ENCODE data around the gene KDM4C. TPM values are rescaled to one million over a fixed set of nuclear protein-coding genes. Genes with fewer than 3 reads are reported as not detected.

Gene KDM4C
- total and polyA plus RNA-seq, 2 donors (not counting 1 experiment from before 2014, with no cell fraction given), result 49.7 to 141 TPM

DNA sequence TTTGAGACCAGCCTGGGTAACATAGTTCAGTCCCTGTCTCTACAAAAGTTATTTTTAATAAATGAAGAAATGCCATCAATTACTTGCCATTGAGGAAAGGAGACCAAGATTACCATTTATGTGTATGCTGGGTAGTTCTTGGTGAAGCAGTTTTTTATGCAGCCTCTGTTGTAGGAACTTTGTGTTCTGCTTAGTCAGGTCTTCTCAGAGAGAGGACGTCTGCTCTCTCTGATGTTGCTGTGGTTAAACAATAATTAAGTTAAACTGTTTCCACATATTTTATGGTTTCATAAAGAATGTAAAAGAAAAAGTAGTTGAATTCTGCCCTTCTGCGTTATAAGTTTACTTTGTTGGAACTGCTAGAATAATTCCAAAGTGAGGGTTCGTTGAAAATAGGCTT lies 210.5 kb downstream of the KDM4C start:
- Histone ChIP-seq H3K4me3 (ENCODE audit: control extremely low read depth in 1 of 5, extremely low read depth in 1 of 5, insufficient read depth in 1 of 5, low read depth in 2 of 5, low read length in 4 of 5) (no peak overlapping the region), H3K27ac (ENCODE audit: low read length in 2 of 2) (no peak overlapping the region), H3K36me3 (replicated peaks in 1 of 2; ENCODE audit: control extremely low read depth in 1 of 2, control insufficient read depth in 1 of 2, extremely low read depth in 1 of 2, insufficient read depth in 2 of 2, low read length in 1 of 2) (no peaks in the 10 kb centered on the region), H3K4me2 (replicated peaks; ENCODE audit: low read depth, low read length, poor library complexity, severe bottlenecking) (no peak overlapping the region), H3K79me2 (ENCODE audit: control insufficient read depth, insufficient read depth, low read length) (peaks cover 50% of the 10 kb centered on the region), H2AFZ (ENCODE audit: insufficient read depth, low read depth, low read length, poor library complexity, severe bottlenecking) (no peak overlapping the region), H3K9ac (ENCODE audit: low read length) (no peak overlapping the region), H3K4me1 (ENCODE audit: control insufficient read depth in 2 of 2, insufficient read depth in 2 of 2, low read length in 2 of 2) (no peaks in the 10 kb centered on the region), H4K20me1 (ENCODE audit: control insufficient read depth, insufficient read depth, low read length, poor library complexity, severe bottlenecking) (peaks cover 13% of the 10 kb centered on the region), H3K9me3 (ENCODE audit: control extremely low read depth in 1 of 3, control insufficient read depth in 2 of 3, insufficient read depth in 1 of 3, low read length in 2 of 3) (no peaks in the 10 kb centered on the region), H3K27me3 (replicated peaks in 1 of 4; ENCODE audit: control extremely low read depth in 1 of 4, control insufficient read depth in 3 of 4, insufficient read depth in 4 of 4, low read length in 3 of 4) (no peaks in the 10 kb centered on the region)
- Mint-ChIP-seq H3K4me3 (no peak overlapping the region), H3K9me3 (ENCODE audit: insufficient read depth) (no peaks in the 10 kb centered on the region), H3K4me1 (peaks cover 13% of the 10 kb centered on the region), H3K27me3 (no peaks in the 10 kb centered on the region), H3K27ac (no peak overlapping the region)
- CTCF ChIA-PET, result no interaction called here
- DNase-seq, result no peak
- POLR2A ChIA-PET, result no interaction called here
- intact Hi-C loops (cut with micrococcal nuclease), result loop anchor here (10.0 kb wide), 1 partner anchor 53 kb away; no protein-coding TSS in a partner anchor
- no CpG with 5 or more reads among the region's 3 CpGs for WGBS (ENCODE audit: insufficient coverage)
- TF ChIP-seq CTCF (IDR thresholded peaks at IDR 0.05) (no peak), EZH2 (IDR thresholded peaks at IDR 0.05; ENCODE audit: borderline replicate concordance, insufficient read depth, low read depth, low read length, poor library complexity, severe bottlenecking) (no peak)
- no peak for ATAC-seq (ENCODE audit: low read depth)

GRCh38 chr9:6969805-6970204 lies 212.0 kb downstream of the KDM4C start:
- Histone ChIP-seq H2AFZ (ENCODE audit: insufficient read depth, low read depth, low read length, poor library complexity, severe bottlenecking) (no peak overlapping the region), H3K4me3 (ENCODE audit: control extremely low read depth in 1 of 5, extremely low read depth in 1 of 5, insufficient read depth in 1 of 5, low read depth in 2 of 5, low read length in 4 of 5) (no peak overlapping the region), H3K27me3 (replicated peaks in 1 of 4; ENCODE audit: control extremely low read depth in 1 of 4, control insufficient read depth in 3 of 4, insufficient read depth in 4 of 4, low read length in 3 of 4) (no peaks in the 10 kb centered on the region), H3K79me2 (ENCODE audit: control insufficient read depth, insufficient read depth, low read length) (peaks cover 45% of the 10 kb centered on the region), H4K20me1 (ENCODE audit: control insufficient read depth, insufficient read depth, low read length, poor library complexity, severe bottlenecking) (peaks cover 18% of the 10 kb centered on the region), H3K27ac (ENCODE audit: low read length in 2 of 2) (no peak overlapping the region), H3K9me3 (ENCODE audit: control extremely low read depth in 1 of 3, control insufficient read depth in 2 of 3, insufficient read depth in 1 of 3, low read length in 2 of 3) (no peaks in the 10 kb centered on the region), H3K36me3 (replicated peaks in 1 of 2; ENCODE audit: control extremely low read depth in 1 of 2, control insufficient read depth in 1 of 2, extremely low read depth in 1 of 2, insufficient read depth in 2 of 2, low read length in 1 of 2) (peaks cover 0 to 9% of the 10 kb centered on the region in 2 experiments), H3K4me2 (replicated peaks; ENCODE audit: low read depth, low read length, poor library complexity, severe bottlenecking) (no peak overlapping the region), H3K4me1 (ENCODE audit: control insufficient read depth in 2 of 2, insufficient read depth in 2 of 2, low read length in 2 of 2) (no peaks in the 10 kb centered on the region), H3K9ac (ENCODE audit: low read length) (no peak overlapping the region)
- 100% methylated on average over 1 of the region's 3 CpGs for WGBS (ENCODE audit: insufficient coverage)
- intact Hi-C loops (cut with micrococcal nuclease), result loop anchor here (10.0 kb wide), 1 partner anchor 55 kb away; no protein-coding TSS in a partner anchor
- no peak for TF ChIP-seq CTCF (IDR thresholded peaks at IDR 0.05)
- no peak for TF ChIP-seq EZH2 (IDR thresholded peaks at IDR 0.05; ENCODE audit: borderline replicate concordance, insufficient read depth, low read depth, low read length, poor library complexity, severe bottlenecking)
- H3K4me3 Mint-ChIP-seq, result no peak overlapping the region
- CTCF ChIA-PET, result interaction anchor here (0.6 kb wide), 1 partner anchor 29 kb away, joined by 3 read pairs; no protein-coding TSS in a partner anchor
- H3K4me1 Mint-ChIP-seq, result peaks cover 13% of the 10 kb centered on the region
- no peak for ATAC-seq (ENCODE audit: low read depth)
- H3K9me3 Mint-ChIP-seq (ENCODE audit: insufficient read depth), result no peaks in the 10 kb centered on the region
- H3K27ac Mint-ChIP-seq, result no peak overlapping the region
- DNase-seq, result no peak
- POLR2A ChIA-PET, result no interaction called here
- H3K27me3 Mint-ChIP-seq, result no peaks in the 10 kb centered on the region
